Keratinocyte (primary cell): ENCODE data around the gene REL. TPM values are rescaled to one million over a fixed set of nuclear protein-coding genes. Genes with fewer than 3 reads are reported as not detected.

Experiments used
- DNase-seq: peaks from one replicate; pipeline ENCODE4 v3.0.0-alpha.2; 2011; ENCODE audit warnings: low read depth, missing footprints, low spot score
- FAIRE-seq: peaks from 2 replicates; lab custom pipeline; 2011; peaks lifted over from hg19 to GRCh38; lab: Jason Lieb, UNC
- H2AFZ ChIP-seq: 2 replicates; pipeline ENCODE4 v1.6.0; 2012; ENCODE audit warnings: low read length, control low read depth, inconsistent platforms; ENCODE audit not compliant: control insufficient read depth
- H3K27ac ChIP-seq: 2 replicates; pipeline ENCODE4 v1.5.1; 2011; ENCODE audit warnings: low read length; ENCODE audit not compliant: control insufficient read depth, insufficient read depth
- H3K27me3 ChIP-seq: 3 replicates; pipeline ENCODE4 v1.6.0; 2011; ENCODE audit warnings: low read length; ENCODE audit not compliant: control insufficient read depth, insufficient read depth; ENCODE audit errors: extremely low read depth
- H3K36me3 ChIP-seq, 2 experiments: 2 replicates in 1 of 2; 3 replicates in 1 of 2; pipeline ENCODE4 v1.5.1; 2011; ENCODE audit warnings: low read length in 2 of 2, mild to moderate bottlenecking in 1 of 2; ENCODE audit not compliant: control insufficient read depth in 2 of 2, insufficient read depth in 2 of 2; ENCODE audit errors: extremely low read depth in 1 of 2
- H3K4me1 ChIP-seq: 3 replicates; pipeline ENCODE4 v1.5.1; 2011; ENCODE audit warnings: low read length; ENCODE audit not compliant: control insufficient read depth, insufficient read depth; ENCODE audit errors: extremely low read depth
- H3K4me2 ChIP-seq: 3 replicates; pipeline ENCODE4 v1.6.0; 2011; ENCODE audit warnings: low read depth, low read length; ENCODE audit not compliant: control insufficient read depth, insufficient read depth; ENCODE audit errors: extremely low read depth
- H3K4me3 ChIP-seq, 3 experiments: fragments of 200-600 bp in 1 of 3; sonication (generic) in 1 of 3; 2 replicates in 2 of 3; 3 replicates in 1 of 3; pipeline ENCODE4 v1.5.1; 2011 to 2016; ENCODE audit warnings: low read length in 3 of 3, mild to moderate bottlenecking in 3 of 3, control low read depth in 2 of 3, inconsistent platforms in 1 of 3, low read depth in 1 of 3, mixed read lengths in 1 of 3, mixed run types in 1 of 3, moderate library complexity in 1 of 3; ENCODE audit not compliant: control insufficient read depth in 2 of 3, insufficient read depth in 2 of 3; ENCODE audit errors: extremely low read depth in 1 of 3
- H3K79me2 ChIP-seq: 2 replicates; pipeline ENCODE4 v1.6.0; 2012; ENCODE audit warnings: low read length; ENCODE audit not compliant: control insufficient read depth, insufficient read depth
- H3K9ac ChIP-seq: 3 replicates; pipeline ENCODE4 v1.6.0; 2011; ENCODE audit warnings: low read length; ENCODE audit not compliant: control insufficient read depth, insufficient read depth; ENCODE audit errors: extremely low read depth
- H3K9me1 ChIP-seq: 3 replicates; pipeline ENCODE4 v1.6.0; 2011; ENCODE audit warnings: low read length; ENCODE audit not compliant: control insufficient read depth, insufficient read depth; ENCODE audit errors: extremely low read depth
- H3K9me3 ChIP-seq: 2 replicates; pipeline ENCODE4 v1.5.1; 2012; ENCODE audit warnings: low read depth, low read length; ENCODE audit not compliant: control insufficient read depth
- H4K20me1 ChIP-seq: 3 replicates; pipeline ENCODE4 v1.6.0; 2011; ENCODE audit warnings: low read length; ENCODE audit not compliant: control insufficient read depth, insufficient read depth; ENCODE audit errors: extremely low read depth
- EZH2 ChIP-seq: IDR thresholded peaks from one replicate; pipeline ENCODE4 v1.6.1; 2012; ENCODE audit warnings: inconsistent platforms, mild to moderate bottlenecking, low read length, moderate library complexity
- dilution Hi-C: fragments of 300-500 bp; cut with MboI; formaldehyde crosslinking; loops from one replicate; pipeline ENCODE4 v1.7.0; 2020; ENCODE audit warnings: low sequenced_read_pairs; ENCODE audit not compliant: extremely low pct_ligation_motif_present
- polyA plus RNA-seq, 5 experiments: library from polyadenylated mRNA; depleted of rRNA in 3 of 5; stranded (reverse) in 3 of 5; stranded (forward) in 1 of 5; unstranded in 1 of 5; fragments of >200 nt; gene quantifications; 1 replicate in 1 of 5; 2 replicates in 3 of 5; 3 replicates in 1 of 5; pipeline versions ENCODE4 v1.2.1 to v1.2.3, GENCODE V29; 2011 to 2012; ENCODE audit warnings: missing spikeins in 2 of 5, low read depth in 1 of 5, low replicate concordance in 1 of 5
- TF ChIP-seq, protein P1 (sequence below), 3 experiments: IDR thresholded peaks in 1 of 3; conservative IDR thresholded peaks in 1 of 3; optimal IDR thresholded peaks in 1 of 3; 2 replicates in 2 of 3; 3 replicates in 1 of 3; pipeline versions ENCODE3 to v1.5.1; 2011; ENCODE audit warnings: low read length in 3 of 3, mild to moderate bottlenecking in 3 of 3, moderate library complexity in 2 of 3, control low read depth in 1 of 3, inconsistent platforms in 1 of 3; ENCODE audit not compliant: insufficient read depth in 2 of 3; ENCODE audit errors: extremely low read depth in 1 of 3

The REL gene
- polyA plus RNA-seq, 1 donor (not counting 4 experiments of a cell fraction or from before 2014, with no cell fraction given), result 9.0 TPM

DNA sequence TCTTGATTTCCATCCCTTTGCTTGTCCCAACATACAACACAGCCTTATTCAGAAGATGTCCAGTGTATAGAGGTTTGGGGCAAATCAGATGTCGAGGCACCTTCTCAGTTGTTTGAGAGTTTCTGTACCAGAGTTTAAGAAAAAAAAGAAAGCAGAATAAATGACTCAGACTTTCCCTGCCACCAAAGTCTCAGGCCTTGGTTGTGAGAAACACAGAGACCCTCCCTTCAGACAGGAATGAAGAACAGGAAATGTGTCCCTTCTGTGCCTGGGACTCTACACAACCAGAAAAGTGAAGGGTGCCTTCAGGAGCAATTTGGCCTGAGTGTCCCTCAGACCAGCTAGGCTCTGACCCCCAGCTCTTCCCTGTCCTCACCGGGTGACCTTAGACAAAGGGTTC is 37.3 kb upstream of the REL start:
- no peaks in the 10 kb centered on the region for H3K9me1 ChIP-seq
- DNase-seq, result no peak
- H3K27ac ChIP-seq, result no peak overlapping the region
- no peaks in the 10 kb centered on the region for H4K20me1 ChIP-seq
- H3K9me3 ChIP-seq, result no peaks in the 10 kb centered on the region
- H3K36me3 ChIP-seq, result no peaks in the 10 kb centered on the region
- H3K4me1 ChIP-seq, result no peaks in the 10 kb centered on the region
- no peaks in the 10 kb centered on the region for H3K79me2 ChIP-seq
- no peak overlapping the region for H2AFZ ChIP-seq
- no peak for TF ChIP-seq EZH2
- TF ChIP-seq, protein P1, sequence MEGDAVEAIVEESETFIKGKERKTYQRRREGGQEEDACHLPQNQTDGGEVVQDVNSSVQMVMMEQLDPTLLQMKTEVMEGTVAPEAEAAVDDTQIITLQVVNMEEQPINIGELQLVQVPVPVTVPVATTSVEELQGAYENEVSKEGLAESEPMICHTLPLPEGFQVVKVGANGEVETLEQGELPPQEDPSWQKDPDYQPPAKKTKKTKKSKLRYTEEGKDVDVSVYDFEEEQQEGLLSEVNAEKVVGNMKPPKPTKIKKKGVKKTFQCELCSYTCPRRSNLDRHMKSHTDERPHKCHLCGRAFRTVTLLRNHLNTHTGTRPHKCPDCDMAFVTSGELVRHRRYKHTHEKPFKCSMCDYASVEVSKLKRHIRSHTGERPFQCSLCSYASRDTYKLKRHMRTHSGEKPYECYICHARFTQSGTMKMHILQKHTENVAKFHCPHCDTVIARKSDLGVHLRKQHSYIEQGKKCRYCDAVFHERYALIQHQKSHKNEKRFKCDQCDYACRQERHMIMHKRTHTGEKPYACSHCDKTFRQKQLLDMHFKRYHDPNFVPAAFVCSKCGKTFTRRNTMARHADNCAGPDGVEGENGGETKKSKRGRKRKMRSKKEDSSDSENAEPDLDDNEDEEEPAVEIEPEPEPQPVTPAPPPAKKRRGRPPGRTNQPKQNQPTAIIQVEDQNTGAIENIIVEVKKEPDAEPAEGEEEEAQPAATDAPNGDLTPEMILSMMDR (optimal IDR thresholded peaks at IDR 0.05 in 1 of 3, IDR thresholded peaks at IDR 0.05 in 1 of 3, conservative IDR thresholded peaks at IDR 0.05 in 1 of 3; ENCODE audit: extremely low read depth in 1 of 3, insufficient read depth in 2 of 3, low read length in 3 of 3), result no peak
- H3K27me3 ChIP-seq, result no peaks in the 10 kb centered on the region
- dilution Hi-C loops, result no loop called here
- H3K4me3 ChIP-seq, result no peak overlapping the region
- no peak overlapping the region for H3K4me2 ChIP-seq
- FAIRE-seq, result no peak
- H3K9ac ChIP-seq, result no peak overlapping the region

DNA sequence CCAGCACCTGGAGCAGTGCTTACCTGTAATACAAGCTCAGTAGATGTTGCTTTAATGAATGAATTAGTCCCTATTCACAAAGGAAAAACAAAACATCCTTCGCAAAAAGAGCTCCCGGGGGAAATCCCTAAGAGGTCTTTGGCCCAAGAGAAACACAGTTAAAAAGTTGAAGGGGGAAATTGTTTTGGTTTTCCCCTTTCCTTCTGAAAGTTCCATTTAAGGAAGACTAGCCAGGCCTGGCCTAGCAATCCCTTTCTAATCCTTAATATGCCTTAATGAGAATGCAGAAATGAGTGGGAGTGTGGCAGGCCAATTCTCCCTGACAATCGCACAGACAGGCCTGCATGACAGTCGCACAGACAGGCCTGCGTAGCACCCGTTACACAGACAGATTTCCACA is 33.5 kb upstream of the REL start:
- no peaks in the 10 kb centered on the region for H3K4me1 ChIP-seq
- TF ChIP-seq, protein P1 (optimal IDR thresholded peaks at IDR 0.05 in 1 of 3, IDR thresholded peaks at IDR 0.05 in 1 of 3, conservative IDR thresholded peaks at IDR 0.05 in 1 of 3; ENCODE audit: extremely low read depth in 1 of 3, insufficient read depth in 2 of 3, low read length in 3 of 3), result no peak
- TF ChIP-seq EZH2, result no peak
- no peaks in the 10 kb centered on the region for H3K9me3 ChIP-seq
- dilution Hi-C loops, result no loop called here
- H3K4me3 ChIP-seq, result no peak overlapping the region
- no peaks in the 10 kb centered on the region for H3K36me3 ChIP-seq
- no peaks in the 10 kb centered on the region for H3K27me3 ChIP-seq
- DNase-seq (no peak), FAIRE-seq (no peak)
- H4K20me1 ChIP-seq, result no peaks in the 10 kb centered on the region
- no peak overlapping the region for H3K4me2 ChIP-seq
- no peak overlapping the region for H3K27ac ChIP-seq
- peak overlapping the region; percentile 56 for H2AFZ ChIP-seq
- no peaks in the 10 kb centered on the region for H3K9me1 ChIP-seq
- no peaks in the 10 kb centered on the region for H3K79me2 ChIP-seq
- H3K9ac ChIP-seq, result no peak overlapping the region
